Suppressor macrophage (primary cell): ENCODE results near the gene CFDP1.

Experiments
- DNase-seq, 4 experiments: peaks; one replicate each; pipeline ENCODE4 v3.0.0-alpha.2; 2020 to 2022

Gene CFDP1

GRCh38 chr16:75371171-75371570 is 62.1 kb downstream of the CFDP1 start:
- no peak for DNase-seq

GRCh38 chr16:75364286-75364791 is 69.0 kb downstream of the CFDP1 start:
- DNase-seq = no peak

GRCh38 chr16:75362846-75363245 is 70.5 kb downstream of the CFDP1 start:
- DNase-seq = no peak

- DNase-seq = no peak
Observed at GRCh38 chr16:75361936-75362335, 71.4 kb downstream of the CFDP1 start.

- no peak for DNase-seq
Observed at GRCh38 chr16:75354170-75354569, 79.1 kb downstream of the CFDP1 start.

GRCh38 chr16:75351183-75351582 is 82.1 kb downstream of the CFDP1 start:
- DNase-seq = no peak

GRCh38 chr16:75345711-75346110 is 87.6 kb downstream of the CFDP1 start:
- DNase-seq = no peak

GRCh38 chr16:75343941-75344340 is 89.4 kb downstream of the CFDP1 start:
- no peak for DNase-seq

- no peak for DNase-seq
Observed at GRCh38 chr16:75343286-75343685, 90.0 kb downstream of the CFDP1 start.

- DNase-seq = peak in 3 of 4 experiments; percentile 28 to 42 (median 41)
Observed at GRCh38 chr16:75342308-75342811, 90.9 kb downstream of the CFDP1 start.

- DNase-seq = no peak
Observed at GRCh38 chr16:75341564-75342307, 91.6 kb downstream of the CFDP1 start.

- no peak for DNase-seq
Observed at GRCh38 chr16:75340741-75341491, 92.4 kb downstream of the CFDP1 start.

GRCh38 chr16:75337430-75337829 is 95.9 kb downstream of the CFDP1 start:
- DNase-seq = no peak

- no peak for DNase-seq
Observed at GRCh38 chr16:75336521-75336920, 96.8 kb downstream of the CFDP1 start.

GRCh38 chr16:75333721-75334163 is 99.6 kb downstream of the CFDP1 start:
- DNase-seq = peak; percentile 47 to 78 (median 63)

GRCh38 chr16:75329943-75330342 is 103.4 kb downstream of the CFDP1 start:
- no peak for DNase-seq

GRCh38 chr16:75326333-75326732 is 107.0 kb downstream of the CFDP1 start:
- DNase-seq = no peak

- no peak for DNase-seq
Observed at GRCh38 chr16:75323933-75324332, 109.4 kb downstream of the CFDP1 start.

GRCh38 chr16:75323198-75323597 is 110.1 kb downstream of the CFDP1 start:
- DNase-seq = no peak

GRCh38 chr16:75322740-75323139 is 110.6 kb downstream of the CFDP1 start:
- DNase-seq = no peak

GRCh38 chr16:75320435-75320834 is 112.9 kb downstream of the CFDP1 start:
- DNase-seq = no peak

- DNase-seq = peak in 3 of 4 experiments; percentile 16 to 33 (median 16)
Observed at GRCh38 chr16:75319513-75320411, 113.5 kb downstream of the CFDP1 start.
